Fibroblast of skin of left biceps (primary cell): ENCODE results near the gene CCDC122.

Experiments
- DNase-seq, 2 experiments: peaks; one replicate each; pipeline ENCODE4 v3.0.0-alpha.2; 2013; ENCODE audit warnings: low read depth in 2 of 2

Gene CCDC122

DNA sequence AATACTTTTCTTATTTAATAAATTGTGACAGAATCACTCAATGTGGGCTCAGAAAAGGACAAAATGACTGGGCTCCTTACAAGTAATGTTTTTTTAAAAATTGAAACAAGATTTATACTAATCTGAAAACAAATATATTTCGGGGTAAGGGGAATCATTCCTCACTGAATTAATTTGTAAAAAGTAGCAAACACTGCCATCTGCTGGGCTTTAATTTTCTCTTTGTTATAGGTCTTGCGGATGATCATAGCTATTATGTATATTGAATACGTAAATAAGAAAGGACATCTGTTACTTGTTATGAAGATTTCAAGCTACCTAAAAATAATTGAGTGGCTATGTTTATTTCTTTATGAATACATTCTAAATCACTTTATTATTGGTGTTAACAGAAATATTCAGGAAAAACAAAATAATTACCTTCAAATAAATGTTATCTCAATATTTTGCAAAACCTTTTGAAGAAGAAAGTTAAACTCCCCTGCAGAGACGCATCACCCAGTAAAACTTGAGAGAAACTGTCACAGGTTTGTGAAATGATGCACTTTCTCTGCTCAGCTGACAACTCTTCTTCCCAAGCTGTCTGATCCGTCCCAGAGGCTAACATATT, 75.0 kb downstream of the CCDC122 start:
- DNase-seq, result peak; percentile 74

DNA sequence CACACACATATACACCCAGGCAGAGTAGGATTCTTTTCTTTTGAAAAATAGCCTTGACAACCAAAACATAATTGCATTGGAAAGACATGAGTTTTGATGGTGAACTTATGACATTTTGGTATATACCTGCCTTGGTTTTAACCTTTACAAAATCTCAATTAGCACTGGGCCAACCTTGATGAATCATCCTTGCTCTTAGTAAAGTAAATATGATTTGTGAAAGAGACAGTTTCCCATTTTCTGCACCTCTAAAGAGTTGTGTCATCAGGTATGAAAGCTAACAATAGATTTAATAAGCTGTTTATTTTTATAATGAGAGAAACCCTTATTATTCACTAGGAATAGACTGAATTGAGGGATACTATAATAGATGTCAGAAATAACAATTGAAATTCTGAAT, 77.0 kb downstream of the CCDC122 start:
- no peak for DNase-seq

- DNase-seq, result no peak
Measured at GRCh38 chr13:43800828-43801227, 78.7 kb downstream of the CCDC122 start.

GRCh38 chr13:43799191-43799590, 80.3 kb downstream of the CCDC122 start:
- no peak for DNase-seq

GRCh38 chr13:43797869-43798268, 81.7 kb downstream of the CCDC122 start:
- no peak for DNase-seq

DNA sequence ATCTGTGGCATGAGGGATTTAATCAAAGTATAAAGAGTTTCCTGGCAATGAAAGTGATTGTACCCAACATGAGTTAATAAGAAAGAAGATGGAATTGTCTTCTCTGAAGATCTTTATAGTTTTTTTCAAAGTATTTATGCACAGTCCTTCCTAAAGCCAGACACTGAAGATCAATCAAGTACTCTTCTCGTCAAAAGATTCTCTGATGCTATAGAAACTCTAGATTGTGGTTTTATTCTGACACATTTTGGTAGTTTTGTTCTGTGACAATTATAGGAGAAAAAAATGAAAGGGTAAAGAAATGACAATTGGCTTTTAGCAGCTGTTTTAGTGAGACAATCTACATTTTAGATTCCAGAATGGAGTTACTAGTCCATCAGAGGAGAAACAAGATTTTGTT, 82.4 kb downstream of the CCDC122 start:
- no peak for DNase-seq

DNA sequence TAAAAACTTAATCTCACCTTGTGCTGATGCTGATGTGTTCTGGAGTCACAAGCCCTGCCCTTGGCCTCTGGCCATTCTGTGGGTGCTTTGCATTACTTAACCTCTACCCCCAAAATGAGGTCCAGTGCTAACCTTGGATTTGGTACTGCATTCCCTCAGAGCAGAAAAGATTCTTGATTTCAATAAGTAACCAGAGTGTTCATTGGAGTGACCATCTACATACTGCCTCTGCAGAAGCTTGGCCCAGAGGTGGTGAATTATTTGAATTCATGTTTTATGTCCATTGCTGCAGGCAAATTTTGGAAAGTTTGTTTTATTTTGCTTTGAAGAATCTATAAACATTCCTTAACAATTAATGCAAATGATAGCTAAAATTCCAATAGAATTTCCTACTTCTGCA, 85.1 kb downstream of the CCDC122 start:
- no peak for DNase-seq

DNA sequence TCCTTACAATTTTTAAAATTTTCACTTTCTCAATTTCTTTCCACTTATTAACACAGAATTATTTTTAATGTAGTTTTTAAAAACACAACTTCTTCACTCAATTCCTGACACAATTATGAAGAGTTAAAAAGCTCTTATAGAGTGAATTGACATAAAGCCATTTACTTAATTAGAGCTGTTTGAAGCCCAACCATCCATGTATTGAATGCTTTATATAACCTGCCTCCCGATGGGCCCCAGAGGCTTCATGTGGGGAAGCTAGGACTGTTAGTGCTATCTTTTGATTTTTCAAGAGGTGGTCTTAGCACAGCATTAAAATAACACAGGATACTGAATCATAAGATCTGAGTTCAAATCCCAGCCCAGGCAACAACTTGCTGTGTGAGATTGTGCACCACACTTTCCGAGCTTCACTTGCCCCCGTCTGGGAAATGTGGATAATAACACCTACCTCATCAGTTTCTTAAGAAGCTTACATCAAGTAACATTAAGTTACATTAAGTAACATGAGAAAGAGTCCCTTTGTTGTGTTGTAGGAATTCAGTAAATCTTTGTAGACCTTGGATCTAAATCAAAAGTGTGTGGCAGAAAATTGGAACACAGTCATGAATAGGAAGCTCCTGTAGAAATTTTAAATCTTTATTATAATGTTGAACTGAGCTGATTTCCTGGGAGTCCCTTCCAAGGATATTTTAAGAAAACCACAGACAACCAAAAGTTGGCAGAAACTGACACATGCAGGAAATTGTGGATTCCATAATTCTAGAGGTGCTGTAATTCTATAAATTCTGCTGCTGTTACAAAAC, 87.3 kb downstream of the CCDC122 start:
- peak; percentile 86 to 88 for DNase-seq

- no peak for DNase-seq
Measured at GRCh38 chr13:43787997-43788396, 91.5 kb downstream of the CCDC122 start.

DNA sequence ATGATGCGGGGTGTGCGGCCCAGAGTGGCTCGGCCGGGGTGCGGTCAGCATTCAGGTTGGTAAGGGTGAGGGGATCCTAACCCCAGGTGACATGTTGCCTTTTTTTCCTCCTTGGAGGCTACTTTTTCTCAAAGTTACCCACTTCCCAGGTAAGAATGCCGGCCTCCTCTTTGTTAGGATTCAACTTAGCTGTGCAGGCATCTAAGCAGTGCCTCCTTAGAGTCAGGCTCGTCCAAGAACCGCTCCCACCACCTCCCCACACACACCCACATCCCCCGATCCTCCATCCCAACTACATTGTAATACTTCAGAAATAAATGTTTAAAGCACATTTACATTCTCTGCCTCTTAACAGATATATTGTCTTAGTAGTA, 92.0 kb downstream of the CCDC122 start:
- DNase-seq, result no peak

DNA sequence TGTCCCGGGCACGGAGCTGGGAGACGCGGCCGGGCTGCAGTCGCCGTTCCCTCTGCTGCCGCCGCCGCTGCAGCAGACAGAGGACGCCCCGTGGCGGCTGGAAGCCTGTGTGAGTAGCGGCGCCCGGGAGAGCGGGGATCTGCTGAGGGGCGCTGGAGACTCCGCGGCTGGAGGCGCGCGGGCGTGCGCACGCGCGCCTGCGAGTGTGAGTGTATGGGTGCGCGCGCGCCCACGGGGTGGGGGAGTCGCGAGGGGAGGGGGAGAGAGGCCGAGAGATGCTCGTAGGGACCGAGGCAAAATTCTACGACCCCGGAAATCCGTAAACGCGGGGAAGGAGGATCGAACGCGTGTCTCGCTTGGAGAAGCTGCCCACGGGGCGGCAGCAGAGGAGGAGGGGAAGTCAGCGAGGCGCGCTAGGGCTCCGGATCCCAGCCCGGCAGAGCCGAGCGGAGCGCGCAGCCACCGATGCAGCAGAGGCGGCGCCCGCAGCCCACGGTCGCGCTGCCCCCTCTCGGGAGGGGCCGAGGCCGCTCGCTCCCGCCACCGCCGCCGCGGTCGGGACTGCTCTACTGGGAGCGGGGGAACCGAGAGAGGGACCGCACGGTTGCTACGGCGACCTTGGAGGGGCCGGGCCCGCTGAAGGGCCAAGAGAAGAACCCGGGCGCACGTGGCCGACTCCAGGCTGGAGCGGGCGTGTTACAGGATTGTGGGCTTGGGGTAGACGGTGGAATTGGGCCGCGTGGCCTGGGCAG, 92.6 kb downstream of the CCDC122 start, which contains the start of gene ENOX1:
Gene ENOX1 (minus strand): TSS at position 207 of the 752 bp plus-strand sequence.
- DNase-seq, result peak; percentile 64

DNA sequence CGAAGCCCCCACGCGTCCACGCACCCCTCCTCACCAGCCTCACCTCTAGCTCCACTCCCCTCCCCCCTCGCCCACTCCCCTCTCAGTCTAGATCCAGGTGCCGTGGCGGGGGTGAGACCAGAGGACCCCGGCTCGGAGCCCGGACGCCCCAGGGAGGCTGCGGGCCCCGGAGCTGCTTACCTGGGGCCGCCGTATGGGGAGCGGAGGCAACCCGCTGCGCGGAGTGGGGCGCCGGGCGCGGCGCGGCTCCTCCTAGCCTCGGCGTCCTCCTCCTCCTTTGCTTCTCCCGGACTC, 93.1 kb downstream of the CCDC122 start:
- no peak for DNase-seq
